Ramos (cell line): ENCODE measurements around the gene WDR44.
"Not testable (repeated sequence)": the region's sequence is repeated elsewhere in the genome, so short reads cannot be mapped to it uniquely, and the experiment has no call there.

Experiments
- in situ Hi-C: fragments of 300-500 bp; cut with MboI; formaldehyde crosslinking; loops from one replicate; pipeline ENCODE4 v1.14.3; 2022; ENCODE audit warnings: low sequenced_read_pairs; ENCODE audit not compliant: unreplicated experiment

Gene WDR44

GRCh38 chrX:118470721-118471347 is 124.9 kb downstream of the WDR44 start:
- in situ Hi-C loops: not testable (repeated sequence)

GRCh38 chrX:118474586-118474985 is 128.7 kb downstream of the WDR44 start:
- in situ Hi-C loops: no loop called here

GRCh38 chrX:118475903-118476302 is 130.0 kb downstream of the WDR44 start:
- in situ Hi-C loops: no loop called here

- in situ Hi-C loops: no loop called here
These were observed 134.3 kb downstream of the WDR44 start for GRCh38 chrX:118480172-118480571.

GRCh38 chrX:118482384-118482783 is 136.5 kb downstream of the WDR44 start:
- in situ Hi-C loops: not testable (repeated sequence)

GRCh38 chrX:118484216-118484903 is 138.5 kb downstream of the WDR44 start:
- in situ Hi-C loops: no loop called here

- in situ Hi-C loops: not testable (repeated sequence)
These were observed 140.8 kb downstream of the WDR44 start for GRCh38 chrX:118486693-118487092.

GRCh38 chrX:118493016-118493415 is 147.1 kb downstream of the WDR44 start:
- in situ Hi-C loops: no loop called here

- in situ Hi-C loops: no loop called here
These were observed 147.9 kb downstream of the WDR44 start for GRCh38 chrX:118493653-118494297.

GRCh38 chrX:118495061-118495921 is 149.4 kb downstream of the WDR44 start, which contains the start of gene DOCK11:
Gene DOCK11 (plus strand): TSS chrX:118495815. CDS start chrX:118495972, 157 bp downstream.
- in situ Hi-C loops: no loop called here

- in situ Hi-C loops: no loop called here
These were observed 150.3 kb downstream of the WDR44 start for GRCh38 chrX:118495958-118496762.

GRCh38 chrX:118496763-118497079 is 150.8 kb downstream of the WDR44 start:
- in situ Hi-C loops: no loop called here

- in situ Hi-C loops: no loop called here
These were observed 151.4 kb downstream of the WDR44 start for GRCh38 chrX:118497180-118497818.

- in situ Hi-C loops: no loop called here
These were observed 152.4 kb downstream of the WDR44 start for GRCh38 chrX:118498351-118498750.

GRCh38 chrX:118498755-118499154 is 152.8 kb downstream of the WDR44 start:
- in situ Hi-C loops: no loop called here

- in situ Hi-C loops: no loop called here
These were observed 153.4 kb downstream of the WDR44 start for GRCh38 chrX:118499295-118499694.
